ENCODE results near the gene SS18.
"Not testable (repeated sequence)": the region's sequence is repeated elsewhere in the genome, so short reads cannot be mapped to it uniquely, and the experiment has no call there.

The SS18 gene

DNA sequence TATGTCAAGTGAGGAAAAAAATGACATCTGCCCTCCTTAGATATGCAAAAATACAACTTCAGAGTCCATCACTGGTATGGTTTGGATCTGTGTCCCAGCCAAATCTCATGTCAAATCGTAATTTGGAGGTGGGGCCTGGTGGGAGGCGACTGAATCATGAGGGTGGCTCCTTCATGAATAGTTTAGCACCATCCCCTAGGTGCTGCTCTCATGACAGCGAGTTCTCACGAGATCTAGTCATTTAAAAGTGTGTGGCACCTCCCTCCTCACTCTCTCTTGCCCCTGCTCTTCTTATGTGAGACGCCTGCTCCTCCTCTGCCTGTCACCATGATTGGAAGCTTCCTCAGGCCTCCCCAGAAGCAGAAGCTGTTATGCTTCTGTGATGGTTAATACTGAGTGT, 37.4 kb upstream of the SS18 start:
- no peak overlapping the region for H3K27ac ChIP-seq
- no peaks in the 10 kb centered on the region for H3K9me3 ChIP-seq
- no peak overlapping the region for H3K4me3 ChIP-seq
- no peak for DNase-seq
- TF ChIP-seq, protein P1, sequence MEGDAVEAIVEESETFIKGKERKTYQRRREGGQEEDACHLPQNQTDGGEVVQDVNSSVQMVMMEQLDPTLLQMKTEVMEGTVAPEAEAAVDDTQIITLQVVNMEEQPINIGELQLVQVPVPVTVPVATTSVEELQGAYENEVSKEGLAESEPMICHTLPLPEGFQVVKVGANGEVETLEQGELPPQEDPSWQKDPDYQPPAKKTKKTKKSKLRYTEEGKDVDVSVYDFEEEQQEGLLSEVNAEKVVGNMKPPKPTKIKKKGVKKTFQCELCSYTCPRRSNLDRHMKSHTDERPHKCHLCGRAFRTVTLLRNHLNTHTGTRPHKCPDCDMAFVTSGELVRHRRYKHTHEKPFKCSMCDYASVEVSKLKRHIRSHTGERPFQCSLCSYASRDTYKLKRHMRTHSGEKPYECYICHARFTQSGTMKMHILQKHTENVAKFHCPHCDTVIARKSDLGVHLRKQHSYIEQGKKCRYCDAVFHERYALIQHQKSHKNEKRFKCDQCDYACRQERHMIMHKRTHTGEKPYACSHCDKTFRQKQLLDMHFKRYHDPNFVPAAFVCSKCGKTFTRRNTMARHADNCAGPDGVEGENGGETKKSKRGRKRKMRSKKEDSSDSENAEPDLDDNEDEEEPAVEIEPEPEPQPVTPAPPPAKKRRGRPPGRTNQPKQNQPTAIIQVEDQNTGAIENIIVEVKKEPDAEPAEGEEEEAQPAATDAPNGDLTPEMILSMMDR (IDR thresholded peaks at IDR 0.05): no peak
- intact Hi-C loops (cut with DNase I; ENCODE audit: low total_unique reads): no loop called here
- H3K27me3 ChIP-seq: no peaks in the 10 kb centered on the region
- H3K36me3 ChIP-seq: no peaks in the 10 kb centered on the region
- no peaks in the 10 kb centered on the region for H3K4me1 ChIP-seq

GRCh38 chr18:26121994-26122393, 31.6 kb upstream of the SS18 start:
- H3K27me3 ChIP-seq; H3K4me3 ChIP-seq; intact Hi-C loops (cut with DNase I; ENCODE audit: low total_unique reads); DNase-seq; H3K4me1 ChIP-seq; H3K27ac ChIP-seq; H3K9me3 ChIP-seq; H3K36me3 ChIP-seq: not testable (repeated sequence)

DNA sequence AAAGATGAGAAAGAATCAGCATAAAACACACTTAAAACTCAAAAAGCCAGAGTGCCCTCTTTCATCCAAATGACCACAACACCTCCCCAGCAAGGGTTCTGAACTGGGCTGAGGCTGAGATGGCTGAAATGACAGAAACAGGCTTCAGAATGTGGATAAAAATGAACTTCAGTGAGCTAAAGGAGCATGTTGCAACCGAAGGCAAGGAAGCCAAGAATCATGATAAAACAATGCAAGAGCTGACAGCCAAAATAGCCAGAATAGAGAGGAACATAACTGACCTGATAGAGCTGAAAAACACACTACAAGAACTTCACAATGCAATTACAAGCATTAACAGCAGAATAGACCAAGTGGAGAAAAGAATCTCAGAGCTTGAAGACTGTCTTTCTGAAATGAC, 31.1 kb upstream of the SS18 start:
- Histone ChIP-seq H3K27ac (no peak overlapping the region), H3K27me3 (peaks cover 0 to 5% of the 10 kb centered on the region in 2 donors), H3K4me1 (no peaks in the 10 kb centered on the region), H3K36me3 (no peaks in the 10 kb centered on the region), H3K9me3 (no peaks in the 10 kb centered on the region), H3K4me3 (no peak overlapping the region)
- no peak for DNase-seq
- intact Hi-C loops (cut with DNase I; ENCODE audit: low total_unique reads): no loop called here
- TF ChIP-seq, protein P1 (IDR thresholded peaks at IDR 0.05): no peak

- Histone ChIP-seq H3K36me3 (no peaks in the 10 kb centered on the region), H3K27me3 (peaks cover 0 to 5% of the 10 kb centered on the region in 2 donors), H3K4me3 (no peak overlapping the region), H3K27ac (no peak overlapping the region), H3K4me1 (no peaks in the 10 kb centered on the region), H3K9me3 (no peaks in the 10 kb centered on the region)
- intact Hi-C loops (cut with DNase I; ENCODE audit: low total_unique reads): no loop called here
- DNase-seq: no peak
- TF ChIP-seq, protein P1 (IDR thresholded peaks at IDR 0.05): no peak
Observed at GRCh38 chr18:26119246-26119645, 28.8 kb upstream of the SS18 start.

GRCh38 chr18:26104035-26104434, 13.6 kb upstream of the SS18 start:
- TF ChIP-seq, protein P1 (IDR thresholded peaks at IDR 0.05): no peak
- intact Hi-C loops (cut with DNase I; ENCODE audit: low total_unique reads): no loop called here
- H3K4me3 ChIP-seq: no peak overlapping the region

GRCh38 chr18:26103579-26103978, 13.2 kb upstream of the SS18 start:
- no peak for DNase-seq

More at GRCh38 chr18:26104035-26104434, 13.6 kb upstream of the SS18 start:
- no peaks in the 10 kb centered on the region for H3K36me3 ChIP-seq
- no peaks in the 10 kb centered on the region for H3K9me3 ChIP-seq
- H3K4me1 ChIP-seq: no peaks in the 10 kb centered on the region
- no peak overlapping the region for H3K27ac ChIP-seq
- DNase-seq: no peak
- H3K27me3 ChIP-seq: no peaks in the 10 kb centered on the region

More at GRCh38 chr18:26103579-26103978, 13.2 kb upstream of the SS18 start:
- Histone ChIP-seq H3K27me3 (peaks cover 0 to under 1% of the 10 kb centered on the region in 2 donors), H3K4me3 (no peak overlapping the region), H3K4me1 (no peaks in the 10 kb centered on the region), H3K36me3 (no peaks in the 10 kb centered on the region), H3K9me3 (no peaks in the 10 kb centered on the region), H3K27ac (no peak overlapping the region)
- TF ChIP-seq, protein P1 (IDR thresholded peaks at IDR 0.05): no peak
- intact Hi-C loops (cut with DNase I; ENCODE audit: low total_unique reads): no loop called here

Measured in tibial artery (tissue), 4 donors.